ENCODE results near the gene NOG.
A peak's percentile ranks its signal among the peaks of the same experiment; 100 is the strongest.

The NOG gene

DNA sequence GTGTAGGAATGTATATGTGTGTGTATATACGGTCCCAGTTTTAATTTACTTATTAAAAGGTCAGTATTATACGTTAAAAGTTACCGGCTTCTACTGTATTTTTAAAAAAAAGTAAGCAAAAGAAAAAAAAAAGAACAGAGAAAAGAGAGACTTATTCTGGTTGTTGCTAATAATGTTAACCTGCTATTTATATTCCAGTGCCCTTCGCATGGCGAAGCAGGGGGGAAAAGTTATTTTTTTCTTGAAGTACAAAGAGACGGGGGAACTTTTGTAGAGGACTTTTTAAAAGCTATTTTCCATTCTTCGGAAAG is 1.6 kb downstream of the NOG start:
- TF ChIP-seq, protein P1, sequence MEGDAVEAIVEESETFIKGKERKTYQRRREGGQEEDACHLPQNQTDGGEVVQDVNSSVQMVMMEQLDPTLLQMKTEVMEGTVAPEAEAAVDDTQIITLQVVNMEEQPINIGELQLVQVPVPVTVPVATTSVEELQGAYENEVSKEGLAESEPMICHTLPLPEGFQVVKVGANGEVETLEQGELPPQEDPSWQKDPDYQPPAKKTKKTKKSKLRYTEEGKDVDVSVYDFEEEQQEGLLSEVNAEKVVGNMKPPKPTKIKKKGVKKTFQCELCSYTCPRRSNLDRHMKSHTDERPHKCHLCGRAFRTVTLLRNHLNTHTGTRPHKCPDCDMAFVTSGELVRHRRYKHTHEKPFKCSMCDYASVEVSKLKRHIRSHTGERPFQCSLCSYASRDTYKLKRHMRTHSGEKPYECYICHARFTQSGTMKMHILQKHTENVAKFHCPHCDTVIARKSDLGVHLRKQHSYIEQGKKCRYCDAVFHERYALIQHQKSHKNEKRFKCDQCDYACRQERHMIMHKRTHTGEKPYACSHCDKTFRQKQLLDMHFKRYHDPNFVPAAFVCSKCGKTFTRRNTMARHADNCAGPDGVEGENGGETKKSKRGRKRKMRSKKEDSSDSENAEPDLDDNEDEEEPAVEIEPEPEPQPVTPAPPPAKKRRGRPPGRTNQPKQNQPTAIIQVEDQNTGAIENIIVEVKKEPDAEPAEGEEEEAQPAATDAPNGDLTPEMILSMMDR (IDR thresholded peaks at IDR 0.05; ENCODE audit: insufficient read depth, low read length, missing control alignments) = no peak
- peak overlapping the region; percentile 21 for H3K4me3 ChIP-seq (ENCODE audit: low read depth, low read length)
- CTCF ChIA-PET = interaction anchor here (0.9 to 9.0 kb wide), 6 partner anchors 11 to 572 kb away, joined by 3 to 265 read pairs (median 3); no protein-coding TSS in a partner anchor
- DNase-seq (ENCODE audit: low read depth, low spot score) = no peak
- POLR2A ChIA-PET = interaction anchor here (0.8 kb wide), 1 partner anchor 105 kb away, joined by 3 read pairs; no protein-coding TSS in a partner anchor

DNA sequence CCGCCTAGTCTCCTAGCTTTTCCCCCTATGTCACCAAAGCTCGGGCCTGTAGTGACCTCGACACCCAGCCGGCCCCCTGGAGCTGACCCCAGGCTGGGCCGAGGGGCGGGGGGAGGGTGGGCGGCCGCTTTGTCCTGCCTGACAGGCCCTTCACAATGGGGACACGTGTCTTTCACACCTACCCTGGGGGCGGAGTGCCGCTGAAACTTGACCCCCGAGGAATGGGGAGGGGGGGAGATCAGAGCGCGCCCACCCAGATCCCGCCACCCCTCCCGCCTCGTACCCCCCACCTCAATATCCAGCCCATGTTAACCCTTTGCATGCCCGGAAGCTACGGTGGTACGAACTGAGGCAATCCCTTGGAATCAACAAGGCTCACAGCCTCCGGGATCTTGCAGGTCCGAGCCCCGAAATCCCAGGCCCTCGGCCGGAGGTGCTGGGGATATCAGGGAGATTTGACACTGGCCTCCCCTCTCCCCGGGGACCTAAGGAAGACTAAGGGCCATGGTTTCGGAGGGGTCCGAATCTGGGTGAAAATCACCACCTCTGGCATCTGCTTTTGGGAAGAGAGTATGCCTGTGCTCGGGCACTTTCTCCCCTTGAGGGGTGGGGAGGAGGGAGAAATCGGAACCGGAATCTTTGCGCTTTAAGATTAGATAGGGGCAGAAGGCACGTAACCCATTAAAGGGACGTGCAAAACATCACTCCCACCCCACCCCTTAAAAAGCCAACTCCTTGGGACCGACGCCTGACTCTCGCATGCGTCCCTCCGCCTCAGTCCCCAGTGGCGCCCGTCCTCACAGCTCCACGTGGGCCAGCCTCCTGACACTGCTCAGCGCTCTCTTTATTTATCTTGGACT is 2.6 kb downstream of the NOG start:
- TF ChIP-seq, protein P1 (IDR thresholded peaks at IDR 0.05; ENCODE audit: insufficient read depth, low read length, missing control alignments) = no peak
- POLR2A ChIA-PET = no interaction called here
- DNase-seq (ENCODE audit: low read depth, low spot score) = no peak
- CTCF ChIA-PET = interaction anchor here (7.0 to 9.0 kb wide), 2 partner anchors 118 to 185 kb away, joined by 56 to 265 read pairs; no protein-coding TSS in a partner anchor
- peak overlapping the region; percentile 33 for H3K4me3 ChIP-seq (ENCODE audit: low read depth, low read length)

DNA sequence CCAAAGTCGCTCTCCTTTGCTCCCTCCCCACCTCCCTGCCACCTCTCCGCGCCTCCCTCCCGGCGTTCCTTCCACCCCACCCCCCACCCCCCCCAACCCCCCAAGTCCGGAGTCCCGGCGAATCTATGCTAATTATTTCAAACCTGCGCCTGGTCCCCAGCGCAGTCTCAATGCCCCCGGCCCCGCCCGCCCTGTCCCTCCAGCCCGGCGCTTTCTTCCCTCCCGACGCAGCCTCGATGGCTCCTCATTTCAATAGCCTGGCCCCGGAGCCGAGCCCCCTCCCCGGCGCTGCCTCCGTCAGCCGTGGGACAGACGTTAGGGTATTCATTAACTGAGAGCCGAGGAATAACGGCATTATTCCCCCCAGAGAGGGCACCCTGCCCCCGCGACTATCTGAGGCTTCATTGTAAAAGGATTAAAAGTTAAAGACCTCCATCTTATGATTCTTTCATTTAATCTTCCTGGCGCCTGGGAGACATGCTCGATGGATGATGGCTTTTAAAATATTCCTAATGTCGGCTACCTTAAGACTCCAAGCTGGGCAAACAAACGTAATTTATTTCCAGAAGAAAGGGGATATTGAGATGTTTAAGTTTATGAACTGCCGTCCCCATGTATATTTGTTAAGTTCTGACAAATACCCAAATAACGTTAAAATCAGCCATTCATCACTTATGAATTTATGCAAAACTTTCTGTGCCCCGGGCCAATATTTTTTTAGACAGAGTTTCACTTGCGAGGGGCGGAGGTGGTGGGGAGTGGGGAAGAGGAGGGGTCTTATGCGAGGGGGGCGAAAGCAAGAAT is 3.4 kb downstream of the NOG start:
- peak overlapping the region; percentile 48 for H3K4me3 ChIP-seq (ENCODE audit: low read depth, low read length)
- ChIA-PET CTCF (interaction anchor here (2.5 to 9.0 kb wide), 3 partner anchors 117 to 184 kb away, joined by 27 to 265 read pairs (median 56); no protein-coding TSS in a partner anchor), POLR2A (no interaction called here)
- no peak for DNase-seq (ENCODE audit: low read depth, low spot score)
- TF ChIP-seq, protein P1 (IDR thresholded peaks at IDR 0.05; ENCODE audit: insufficient read depth, low read length, missing control alignments) = no peak

DNA sequence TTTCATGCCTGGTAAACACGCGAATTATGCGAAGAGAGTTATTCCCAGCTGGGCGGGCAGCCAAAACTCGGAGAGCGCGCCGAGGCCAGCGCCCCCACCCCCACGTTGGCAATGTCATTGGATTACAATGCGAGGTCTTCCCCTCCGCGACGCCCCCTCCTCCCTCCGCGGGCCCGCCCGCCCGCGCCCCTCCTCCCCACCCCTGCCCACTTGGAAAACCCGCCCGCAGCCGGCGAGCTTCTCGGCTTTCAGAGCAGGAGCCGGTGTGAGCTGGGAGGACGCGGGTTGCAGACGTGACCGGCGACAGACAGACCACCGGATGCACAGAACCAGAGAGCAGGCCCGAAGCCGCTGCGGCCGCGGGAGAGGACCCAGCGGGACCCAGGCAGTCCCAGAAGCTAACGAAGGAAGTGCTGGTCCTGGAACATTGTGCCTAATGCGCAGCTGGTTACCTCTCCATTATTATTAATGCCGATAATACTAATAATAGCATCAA is 4.0 kb downstream of the NOG start:
- H3K4me3 ChIP-seq (ENCODE audit: low read depth, low read length) = peak overlapping the region; percentile 48
- DNase-seq (ENCODE audit: low read depth, low spot score) = no peak
- TF ChIP-seq, protein P1 (IDR thresholded peaks at IDR 0.05; ENCODE audit: insufficient read depth, low read length, missing control alignments) = no peak
- ChIA-PET POLR2A (no interaction called here), CTCF (interaction anchor here (1.3 to 2.5 kb wide), 2 partner anchors 102 to 118 kb away, joined by 3 to 27 read pairs; no protein-coding TSS in a partner anchor)

DNA sequence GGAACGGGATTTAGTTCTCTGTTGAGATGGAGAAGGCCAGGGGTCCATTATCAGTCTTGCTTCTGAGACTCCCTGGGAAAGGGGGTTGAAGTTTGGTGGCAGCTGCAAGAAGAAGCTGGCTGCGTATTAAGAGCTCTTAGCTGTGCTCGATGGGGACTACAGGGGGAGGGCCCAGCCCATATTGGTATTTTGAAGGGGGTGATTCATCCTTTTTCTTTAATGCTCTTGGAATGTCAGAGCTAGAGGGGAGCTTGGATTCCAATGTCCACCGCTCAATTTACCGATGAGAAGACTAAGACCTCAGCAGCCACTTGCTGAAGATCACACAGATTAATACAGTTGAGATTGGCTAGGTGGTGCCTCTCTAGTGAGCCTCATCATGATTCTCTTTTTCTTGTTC is 5.0 kb downstream of the NOG start:
- no peak overlapping the region; the same call in 1 of the 2 replicates for H3K4me3 ChIP-seq (ENCODE audit: low read depth, low read length)
- DNase-seq (ENCODE audit: low read depth, low spot score) = no peak
- POLR2A ChIA-PET = no interaction called here
- CTCF ChIA-PET = interaction anchor here (1.3 to 2.5 kb wide), 2 partner anchors 101 to 117 kb away, joined by 3 to 27 read pairs; no protein-coding TSS in a partner anchor
- TF ChIP-seq, protein P1 (IDR thresholded peaks at IDR 0.05; ENCODE audit: insufficient read depth, low read length, missing control alignments) = no peak

Data from AG04449 (cell line).